Putamen (tissue), 1 donor: ENCODE results near the gene B3GNT3.

Source experiments
- DNase-seq: peaks from one replicate; pipeline ENCODE4 v3.0.0-alpha.2; 2016; ENCODE audit warnings: low spot score

The B3GNT3 gene

GRCh38 chr19:17834350-17835181 is 39.6 kb downstream of the B3GNT3 start:
- DNase-seq = no peak

- DNase-seq = no peak
These were observed 40.5 kb downstream of the B3GNT3 start for GRCh38 chr19:17835182-17836006.

DNA sequence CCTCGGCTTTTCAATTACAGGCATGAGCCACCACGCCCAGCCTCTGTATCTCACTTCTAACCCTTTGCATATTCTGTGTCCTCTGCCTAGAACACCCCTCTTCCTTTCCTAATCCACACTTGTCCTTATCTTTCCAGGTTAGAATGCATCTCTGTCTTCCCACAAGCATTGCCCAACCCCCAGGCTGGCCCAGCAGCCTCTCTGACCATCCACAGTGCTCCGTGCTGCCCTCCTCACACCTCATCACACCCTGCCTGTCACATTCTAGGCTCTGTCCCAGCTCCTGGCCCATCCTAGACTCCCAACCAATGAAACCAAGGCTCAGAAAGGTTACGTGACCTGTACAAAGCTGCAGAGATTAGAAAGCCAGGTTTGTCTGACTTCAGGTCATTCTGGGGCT is 41.6 kb downstream of the B3GNT3 start:
- no peak for DNase-seq

- DNase-seq = no peak
These were observed 43.0 kb downstream of the B3GNT3 start for GRCh38 chr19:17837972-17838371.

GRCh38 chr19:17840019-17840418 is 45.1 kb downstream of the B3GNT3 start:
- DNase-seq = no peak

GRCh38 chr19:17841371-17841809 is 46.5 kb downstream of the B3GNT3 start:
- DNase-seq = no peak

- DNase-seq = no peak
These were observed 47.1 kb downstream of the B3GNT3 start for GRCh38 chr19:17841810-17842662.

DNA sequence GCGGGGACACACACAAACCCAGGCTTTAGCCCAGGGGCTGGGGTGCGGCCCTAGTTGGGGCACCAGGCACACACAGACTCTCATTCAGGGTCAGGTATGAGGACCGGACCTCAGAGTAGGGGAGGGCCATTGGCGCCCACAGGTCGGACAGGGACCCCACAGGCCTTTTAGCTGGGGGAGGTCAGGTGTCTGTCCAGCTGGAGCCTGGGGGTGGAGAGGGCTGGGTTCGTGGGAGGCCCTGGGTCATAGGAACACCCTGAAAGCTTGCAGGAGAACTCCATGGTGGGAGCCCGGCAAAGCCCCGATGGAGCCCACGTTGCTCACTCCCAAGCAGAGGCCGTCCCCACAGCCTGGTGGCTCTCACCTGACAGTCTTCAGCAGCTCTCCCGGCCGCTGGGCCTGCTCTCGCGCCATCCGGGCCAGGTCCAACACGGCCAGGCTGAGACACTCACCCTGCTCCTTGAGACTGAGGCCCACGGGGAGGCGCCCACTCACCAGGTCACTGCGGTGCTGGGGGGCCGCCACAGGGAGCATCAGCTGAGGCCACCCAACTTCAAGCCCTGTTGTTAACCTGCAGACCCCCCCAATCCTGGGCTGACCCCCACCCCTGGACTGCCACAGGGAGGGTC is 47.8 kb downstream of the B3GNT3 start:
- no peak for DNase-seq

- DNase-seq = no peak
These were observed 48.4 kb downstream of the B3GNT3 start for GRCh38 chr19:17843292-17843827.

GRCh38 chr19:17843908-17844490 is 49.1 kb downstream of the B3GNT3 start:
- DNase-seq = no peak

DNA sequence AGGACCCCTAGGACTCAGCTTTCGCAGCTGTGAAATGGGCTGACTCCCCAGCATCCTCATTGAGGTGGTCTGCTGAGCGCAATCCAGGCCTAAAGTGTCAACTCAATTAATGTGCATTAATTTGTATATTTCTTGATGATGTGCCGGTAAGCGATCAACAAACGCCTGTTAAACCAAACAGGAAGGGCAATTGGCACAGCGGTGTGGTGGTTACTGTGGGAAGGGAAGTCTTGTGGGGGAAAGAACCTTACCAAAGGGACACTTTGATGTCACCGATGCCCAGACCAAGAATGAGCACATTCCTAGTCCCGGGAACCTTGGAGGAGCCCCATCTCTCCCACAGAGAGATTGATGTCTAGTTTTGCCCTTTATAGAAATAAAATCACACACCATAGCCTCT is 51.2 kb downstream of the B3GNT3 start:
- no peak for DNase-seq

DNA sequence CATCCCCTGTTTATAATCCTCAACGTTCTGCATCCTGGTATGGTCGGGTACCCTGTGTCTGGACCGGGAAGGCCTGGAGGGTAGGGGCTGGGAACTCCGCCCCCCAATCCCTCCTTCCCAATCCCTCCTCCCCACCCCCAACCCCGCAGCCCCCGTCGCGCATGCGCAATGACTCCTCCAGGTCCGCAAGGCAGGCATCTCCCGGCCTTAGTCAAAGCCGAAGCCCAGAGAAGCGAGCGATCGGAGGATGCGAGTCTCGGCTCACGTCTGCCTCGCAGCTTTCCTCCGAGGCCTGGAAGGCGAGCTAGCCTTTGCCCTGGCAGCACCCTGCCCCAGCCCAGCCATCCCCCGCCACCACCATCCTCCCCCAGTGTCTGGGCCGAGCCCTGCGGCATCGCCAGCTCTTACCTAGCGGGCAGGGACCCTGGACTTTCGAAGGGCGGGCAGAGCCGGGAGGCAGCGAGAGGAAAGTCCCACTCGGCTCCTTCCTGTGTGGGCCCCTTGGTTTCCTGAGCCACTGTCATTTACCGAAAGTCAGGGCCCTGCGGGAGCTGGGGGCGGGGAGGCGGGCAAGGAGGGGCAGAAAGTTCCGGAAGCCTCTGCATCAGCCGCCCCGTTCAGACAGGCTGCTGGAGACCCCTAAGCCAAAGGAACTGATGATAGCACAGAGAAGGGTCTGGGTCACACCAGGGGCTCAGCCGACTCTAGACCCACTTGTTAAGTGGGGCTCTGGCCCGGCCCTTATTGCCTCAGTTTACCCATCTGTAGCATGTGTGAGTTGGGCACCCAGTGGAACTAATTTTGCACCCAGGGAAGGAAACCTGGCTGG is 52.8 kb downstream of the B3GNT3 start, which contains the start of gene JAK3:
TSS of gene JAK3 (minus strand) at position 445 of the 829 bp plus-strand sequence. CDS start 3,565 bp downstream, outside the sequence.
- DNase-seq = no peak

- no peak for DNase-seq
These were observed 53.8 kb downstream of the B3GNT3 start for GRCh38 chr19:17848595-17849292.

- no peak for DNase-seq
These were observed 59.1 kb downstream of the B3GNT3 start for GRCh38 chr19:17854061-17854460.

DNA sequence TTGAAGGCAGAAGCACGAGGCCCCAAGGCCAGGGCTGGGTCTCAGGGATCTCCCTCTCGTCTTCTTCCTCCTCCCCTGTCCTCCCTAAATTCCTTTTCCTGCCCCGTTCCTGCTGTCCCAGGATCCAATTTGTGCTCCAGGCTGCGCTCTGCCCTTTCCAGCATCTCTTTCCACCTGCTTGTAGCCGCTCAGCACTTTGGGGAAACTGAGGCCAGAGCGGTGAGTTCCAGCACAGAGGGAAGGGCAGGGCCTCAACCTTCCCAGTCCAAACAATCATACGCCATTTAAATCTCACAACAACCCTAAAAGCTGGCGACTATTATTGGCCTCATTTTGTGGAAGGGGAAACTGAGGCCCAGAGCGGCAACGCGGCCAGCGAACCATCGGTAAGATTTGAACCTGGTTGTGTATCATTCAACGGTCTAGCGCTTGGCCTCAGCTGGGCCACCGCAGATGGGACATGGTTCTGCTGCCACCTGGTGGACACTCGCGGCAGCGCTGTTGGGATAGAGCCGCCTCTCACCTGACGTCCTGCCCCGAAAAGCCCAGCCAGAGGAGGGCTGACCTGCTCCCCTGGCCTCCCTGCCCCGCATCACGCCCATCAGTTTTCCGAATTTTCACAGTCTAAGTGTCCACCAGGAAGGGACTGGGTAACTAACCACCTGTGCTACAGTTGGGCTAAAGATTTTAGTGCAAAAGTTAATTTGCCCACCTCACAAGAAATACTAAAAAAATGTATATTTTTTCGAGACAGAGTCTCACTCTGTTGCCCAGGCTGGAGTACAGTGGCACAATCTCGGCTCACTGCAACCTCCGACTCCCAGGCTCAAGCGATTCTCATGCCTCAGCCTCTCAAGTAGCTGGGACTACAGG is 60.6 kb downstream of the B3GNT3 start:
- DNase-seq = no peak

- DNase-seq = peak; percentile 100
These were observed 64.8 kb downstream of the B3GNT3 start, which contains the start of gene RPL18A for GRCh38 chr19:17859533-17860330. Gene RPL18A (plus strand): TSS chr19:17859910. CDS start chr19:17859957, 47 bp downstream.

- no peak for DNase-seq
These were observed 65.5 kb downstream of the B3GNT3 start for GRCh38 chr19:17860331-17860992.
